HEK293 (cell line): ENCODE measurements around the gene HOXB13.

ENCODE experiments used
- CTCF ChIA-PET: fragments of 350-600 bp; formaldehyde crosslinking; extraction: SDS; loops from one replicate; lab custom pipeline; 2021; ENCODE audit warnings: antibody characterized with exemption; lab: Yijun Ruan, JAX
- POLR2A ChIA-PET: fragments of 300-600 bp; formaldehyde crosslinking; extraction: SDS; loops from one replicate; lab custom pipeline; 2020; ENCODE audit warnings: antibody characterized with exemption, inconsistent platforms; lab: Yijun Ruan, JAX
- H3K27ac ChIP-seq: fragments of 200-500 bp; sonication (Bioruptor generic); 2 replicates; pipeline ENCODE4 v1.5.1; 2014; ENCODE audit warnings: low read depth, low read length, control low read depth, inconsistent platforms; ENCODE audit errors: extremely low read depth
- H3K36me3 ChIP-seq, 2 experiments: fragments of 200-500 bp in 1 of 2; sonication (Bioruptor generic) in 1 of 2; 1 replicate in 1 of 2; 2 replicates in 1 of 2; pipeline ENCODE4 v1.5.1; 2014 to 2017; ENCODE audit warnings: inconsistent platforms in 2 of 2, low read length in 2 of 2; ENCODE audit not compliant: control insufficient read depth in 2 of 2, insufficient read depth in 1 of 2
- H3K4me1 ChIP-seq: fragments of 200-500 bp; sonication (Bioruptor generic); 2 replicates; pipeline ENCODE4 v1.5.1; 2014; ENCODE audit warnings: mild to moderate bottlenecking, low read length, inconsistent platforms; ENCODE audit not compliant: control insufficient read depth, insufficient read depth
- H3K4me3 ChIP-seq: 2 replicates; pipeline ENCODE4 v1.5.1; 2011; ENCODE audit warnings: low read depth, mild to moderate bottlenecking, control low read depth, low read length, moderate library complexity
- H3K9me3 ChIP-seq: fragments of 200-500 bp; sonication (Bioruptor generic); 2 replicates; pipeline ENCODE4 v1.5.1; 2014; ENCODE audit warnings: low read depth, low read length, inconsistent platforms; ENCODE audit not compliant: control insufficient read depth, insufficient read depth
- AEBP2 ChIP-seq: fragments of 450-650 bp; formaldehyde crosslinking; IDR thresholded peaks from 2 replicates; pipeline ENCODE4 v1.5.1; 2016; ENCODE audit warnings: missing biosample characterization, missing genetic modification characterization, borderline replicate concordance
- BCL11A ChIP-seq: fragments of 450-650 bp; formaldehyde crosslinking; IDR thresholded peaks from 2 replicates; pipeline ENCODE4 v1.5.1; 2016; ENCODE audit warnings: low read depth, missing biosample characterization, missing genetic modification characterization
- GLI2 ChIP-seq: fragments of 450-650 bp; formaldehyde crosslinking; IDR thresholded peaks from 2 replicates; pipeline ENCODE4; 2017; ENCODE audit warnings: missing biosample characterization, missing genetic modification characterization, low read depth, borderline replicate concordance
- HOXC10 ChIP-seq: sonication (generic); formaldehyde crosslinking; IDR thresholded peaks from 2 replicates; pipeline ENCODE4 v1.8.1; 2023; ENCODE audit warnings: mild to moderate bottlenecking, missing genetic modification reagents
- HOXD13 ChIP-seq: sonication (generic); formaldehyde crosslinking; IDR thresholded peaks from 2 replicates; pipeline ENCODE4 v1.8.0; 2022; ENCODE audit warnings: missing genetic modification reagents, borderline replicate concordance
- MEIS1 ChIP-seq: sonication (generic); formaldehyde crosslinking; IDR thresholded peaks from 2 replicates; pipeline ENCODE4 v1.8.1; 2022; ENCODE audit warnings: missing genetic modification reagents, mild to moderate bottlenecking, borderline replicate concordance
- OVOL3 ChIP-seq: fragments of 450-650 bp; formaldehyde crosslinking; IDR thresholded peaks from 2 replicates; pipeline ENCODE4 v1.5.1; 2016; ENCODE audit warnings: missing biosample characterization, missing genetic modification characterization
- PRDM1 ChIP-seq: fragments of 450-650 bp; formaldehyde crosslinking; IDR thresholded peaks from 2 replicates; pipeline ENCODE4; 2016; ENCODE audit warnings: missing biosample characterization, missing genetic modification characterization
- PRDM6 ChIP-seq: fragments of 450-650 bp; formaldehyde crosslinking; IDR thresholded peaks from 2 replicates; pipeline ENCODE4 v1.5.1; 2017; ENCODE audit warnings: missing biosample characterization, missing genetic modification characterization
- ZBTB1 ChIP-seq: fragments of 450-650 bp; formaldehyde crosslinking; IDR thresholded peaks from 2 replicates; pipeline ENCODE4 v1.5.1; 2016; ENCODE audit warnings: missing biosample characterization, missing genetic modification characterization
- ZEB2 ChIP-seq: fragments of 450-650 bp; formaldehyde crosslinking; IDR thresholded peaks from 2 replicates; pipeline ENCODE4 v1.5.1; 2016; ENCODE audit warnings: missing biosample characterization, missing genetic modification characterization
- ZNF19 ChIP-seq: fragments of 450-650 bp; formaldehyde crosslinking; IDR thresholded peaks from 2 replicates; pipeline ENCODE4; 2016; ENCODE audit warnings: missing biosample characterization, missing genetic modification characterization, low read depth
- ZNF223 ChIP-seq: fragments of 450-650 bp; formaldehyde crosslinking; IDR thresholded peaks from 2 replicates; pipeline ENCODE4 v1.5.1; 2016; ENCODE audit warnings: missing biosample characterization, missing genetic modification characterization
- ZNF350 ChIP-seq: fragments of 450-650 bp; formaldehyde crosslinking; IDR thresholded peaks from 2 replicates; pipeline ENCODE4 v1.5.0; 2017; ENCODE audit warnings: missing biosample characterization, mild to moderate bottlenecking, missing genetic modification characterization
- ZNF394 ChIP-seq: fragments of 450-650 bp; formaldehyde crosslinking; IDR thresholded peaks from 2 replicates; pipeline ENCODE4 v1.5.1; 2016; ENCODE audit warnings: missing biosample characterization, missing genetic modification characterization, mild to moderate bottlenecking, moderate library complexity, borderline replicate concordance
- ZNF398 ChIP-seq: fragments of 450-650 bp; formaldehyde crosslinking; IDR thresholded peaks from 2 replicates; pipeline ENCODE4 v1.5.1; 2017; ENCODE audit warnings: missing biosample characterization, missing genetic modification characterization
- ZNF423 ChIP-seq: fragments of 450-650 bp; formaldehyde crosslinking; IDR thresholded peaks from 2 replicates; pipeline ENCODE4 v1.5.1; 2016; ENCODE audit warnings: missing biosample characterization, missing genetic modification characterization
- ZNF433 ChIP-seq: fragments of 450-650 bp; formaldehyde crosslinking; IDR thresholded peaks from 2 replicates; pipeline ENCODE4 v1.5.1; 2016; ENCODE audit warnings: missing biosample characterization, missing genetic modification characterization, low read depth
- ZNF488 ChIP-seq: fragments of 450-650 bp; formaldehyde crosslinking; IDR thresholded peaks from 2 replicates; pipeline ENCODE4 v1.5.1; 2016; ENCODE audit warnings: missing biosample characterization, missing genetic modification characterization
- ZNF521 ChIP-seq: fragments of 450-650 bp; formaldehyde crosslinking; IDR thresholded peaks from 2 replicates; pipeline ENCODE4 v1.5.1; 2017; ENCODE audit warnings: missing biosample characterization, mild to moderate bottlenecking, missing genetic modification characterization
- ZNF544 ChIP-seq: fragments of 450-650 bp; formaldehyde crosslinking; IDR thresholded peaks from 2 replicates; pipeline ENCODE4 v1.5.0; 2017; ENCODE audit warnings: missing biosample characterization, missing genetic modification characterization
- ZNF670 ChIP-seq: fragments of 450-650 bp; formaldehyde crosslinking; IDR thresholded peaks from 2 replicates; pipeline ENCODE4 v1.5.1; 2016; ENCODE audit warnings: missing biosample characterization, missing genetic modification characterization, low read depth
- ZNF707 ChIP-seq: fragments of 450-650 bp; formaldehyde crosslinking; IDR thresholded peaks from 2 replicates; pipeline ENCODE4 v1.5.1; 2016; ENCODE audit warnings: missing biosample characterization, missing genetic modification characterization
- ZNF768 ChIP-seq: fragments of 450-650 bp; formaldehyde crosslinking; IDR thresholded peaks from 2 replicates; pipeline ENCODE4 v1.5.1; 2018; ENCODE audit warnings: missing biosample characterization, mild to moderate bottlenecking, missing genetic modification characterization
- ZNF785 ChIP-seq: fragments of 450-650 bp; formaldehyde crosslinking; IDR thresholded peaks from 2 replicates; pipeline ENCODE4 v1.5.1; 2016; ENCODE audit warnings: missing biosample characterization, missing genetic modification characterization
- ZNF830 ChIP-seq: fragments of 450-650 bp; IDR thresholded peaks from 2 replicates; pipeline ENCODE4 v1.5.0; 2018; ENCODE audit warnings: missing biosample characterization, missing genetic modification characterization, low read depth, mild to moderate bottlenecking, moderate library complexity

HOXB13 gene

GRCh38 chr17:48723423-48724250 is 4.9 kb downstream of the HOXB13 start (continued):
- no peak for TF ChIP-seq ZNF785 (tag by site-specific recombination)
- TF ChIP-seq BCL11A (tag by site-specific recombination), result no peak
- no peak for TF ChIP-seq ZNF544 (tag by site-specific recombination)

- Histone ChIP-seq H3K36me3 (peaks cover 0 to 22% of the 10 kb centered on the region in 2 experiments; a peak in 1 of 3 replicates), H3K9me3 (no peaks in the 10 kb centered on the region), H3K4me3 (no peak within 1 kb of the TSS), H3K27ac (no peak within 1 kb of the TSS), H3K4me1 (no peaks in the 10 kb centered on the region)
- TF ChIP-seq ZNF394 (tag by site-specific recombination) (no peak), ZNF670 (tag by site-specific recombination) (no peak), PRDM6 (tag by site-specific recombination) (no peak), ZNF19 (tag by site-specific recombination) (no peak), AEBP2 (tag by site-specific recombination) (no peak), ZEB2 (tag by site-specific recombination) (no peak), ZNF223 (no peak), OVOL3 (no peak), ZNF521 (tag by site-specific recombination) (no peak), ZNF707 (tag by site-specific recombination) (no peak), ZNF830 (no peak)
- ChIA-PET CTCF (interaction anchor here (0.6 to 14.1 kb wide), 10 partner anchors 11 to 505 kb away, joined by 3 to 246 read pairs (median 6); no protein-coding TSS in a partner anchor), POLR2A (interaction anchor here (0.6 kb wide), 1 partner anchor 960 kb away, joined by 6 read pairs; no protein-coding TSS in a partner anchor)
Observed at GRCh38 chr17:48722915-48723422, 5.6 kb downstream of the HOXB13 start, which contains the start of gene PRAC2. Gene PRAC2 (plus strand): TSS chr17:48723185. CDS start chr17:48724411, 1,226 bp downstream.

GRCh38 chr17:48722201-48722907 is 6.2 kb downstream of the HOXB13 start, which contains the start of gene PRAC1:
Gene PRAC1 (minus strand): TSS chr17:48722518. CDS start chr17:48722392, 126 bp downstream.
- ChIA-PET POLR2A (no interaction called here), CTCF (interaction anchor here (0.6 to 14.1 kb wide), 5 partner anchors 10 to 156 kb away, joined by 3 to 246 read pairs (median 66); no protein-coding TSS in a partner anchor)
- Histone ChIP-seq H3K4me1 (no peaks in the 10 kb centered on the region), H3K9me3 (no peaks in the 10 kb centered on the region), H3K27ac (no peak within 1 kb of the TSS), H3K4me3 (no peak within 1 kb of the TSS), H3K36me3 (peaks cover 0 to 22% of the 10 kb centered on the region in 2 experiments; a peak in 1 of 3 replicates)
- no peak for TF ChIP-seq MEIS1 (CRISPR knock-in tag)
- no peak for TF ChIP-seq GLI2
- TF ChIP-seq ZNF488, result no peak
- no peak for TF ChIP-seq HOXD13
- TF ChIP-seq ZNF398 (tag by site-specific recombination), result no peak
- TF ChIP-seq HOXC10 (CRISPR knock-in tag), result no peak
- no peak for TF ChIP-seq PRDM1
- no peak for TF ChIP-seq ZNF423 (tag by site-specific recombination)
- TF ChIP-seq ZNF433, result no peak
- TF ChIP-seq ZNF768 (tag by site-specific recombination), result no peak
- no peak for TF ChIP-seq ZNF350 (tag by site-specific recombination)
- TF ChIP-seq ZBTB1 (tag by site-specific recombination), result no peak
